GM21825 (cell line): ENCODE measurements around the gene ELL2.
"Not testable (repeated sequence)": the region's sequence is repeated elsewhere in the genome, so short reads cannot be mapped to it uniquely, and the experiment has no call there.

Source experiments
- ATAC-seq: cut with Tn5 transposase; IDR thresholded peaks from one replicate; pipeline ENCODE4 v1.9.1; 2021; ENCODE audit warnings: mild to moderate bottlenecking, moderate library complexity; ENCODE audit not compliant: unreplicated experiment

ELL2 gene

DNA sequence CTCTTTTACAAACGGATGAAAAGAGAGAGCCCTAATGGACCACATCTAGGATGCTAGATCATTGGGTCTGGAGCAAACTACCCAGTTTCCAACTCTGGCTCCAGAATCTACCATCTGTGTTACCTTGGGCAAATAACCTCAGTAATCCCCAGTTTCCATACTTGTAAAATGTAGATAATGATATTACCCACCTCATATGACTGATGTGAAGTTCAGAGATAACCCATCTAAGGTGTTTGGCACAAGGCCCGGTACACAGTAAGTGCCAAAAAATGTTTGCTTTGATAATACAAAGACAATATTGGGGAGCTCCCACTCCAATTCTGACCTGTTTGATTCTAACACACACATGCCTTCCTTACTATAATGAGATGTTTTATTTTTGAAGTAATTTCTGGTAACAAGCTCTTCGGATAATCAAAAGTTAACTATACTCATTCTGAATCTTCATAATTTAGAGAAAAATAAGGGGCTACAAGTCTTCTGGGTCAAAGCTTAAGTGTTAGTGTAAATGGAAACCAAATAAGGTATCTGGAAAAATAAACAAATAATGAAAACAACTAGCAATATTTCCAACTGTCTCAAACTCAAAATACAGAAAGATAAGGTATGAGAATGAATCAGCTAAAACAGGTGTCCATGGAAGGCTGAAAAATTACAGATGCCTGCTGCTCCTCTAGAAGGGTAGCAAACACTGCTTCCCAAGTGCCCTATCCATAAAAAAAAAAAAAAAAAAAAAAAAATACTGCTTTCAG lies 30.4 kb downstream of the ELL2 start:
- ATAC-seq = no peak

DNA sequence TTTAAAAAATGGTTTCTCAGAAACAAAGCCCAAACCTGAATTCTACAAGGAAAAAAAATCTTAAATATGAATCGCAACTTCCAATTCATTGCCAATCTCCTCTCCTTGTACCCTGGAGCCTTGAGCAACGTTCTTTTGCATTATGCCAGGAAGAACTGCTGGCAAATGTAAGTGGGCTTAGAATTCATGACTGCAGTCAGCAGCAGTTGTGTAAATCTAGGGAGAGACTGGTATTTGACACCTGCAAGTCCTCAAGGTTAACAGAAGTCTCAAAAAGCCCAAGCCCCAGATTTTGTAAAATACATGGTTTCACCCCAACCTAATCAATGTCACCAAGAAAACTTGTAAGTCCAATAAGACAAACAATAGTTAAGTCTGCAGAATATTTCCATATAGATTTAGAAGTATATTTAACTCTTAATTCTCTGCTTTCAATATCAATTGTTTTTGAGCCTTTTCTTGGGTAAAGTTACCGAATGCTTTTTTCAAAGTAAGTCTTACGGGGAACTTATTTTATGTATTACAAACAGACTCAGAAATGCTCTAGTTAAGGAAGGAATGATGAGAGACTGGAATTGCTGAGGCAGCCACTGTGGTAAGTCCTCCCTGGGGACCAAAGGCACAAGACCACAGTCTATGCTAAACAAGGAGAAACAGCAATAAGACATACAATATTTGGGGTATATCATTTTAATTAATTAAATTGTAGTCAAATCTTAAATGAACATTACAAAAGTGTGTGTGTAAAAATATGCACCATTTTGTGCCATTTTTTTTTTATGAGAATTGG lies 31.3 kb downstream of the ELL2 start:
- ATAC-seq = no peak

DNA sequence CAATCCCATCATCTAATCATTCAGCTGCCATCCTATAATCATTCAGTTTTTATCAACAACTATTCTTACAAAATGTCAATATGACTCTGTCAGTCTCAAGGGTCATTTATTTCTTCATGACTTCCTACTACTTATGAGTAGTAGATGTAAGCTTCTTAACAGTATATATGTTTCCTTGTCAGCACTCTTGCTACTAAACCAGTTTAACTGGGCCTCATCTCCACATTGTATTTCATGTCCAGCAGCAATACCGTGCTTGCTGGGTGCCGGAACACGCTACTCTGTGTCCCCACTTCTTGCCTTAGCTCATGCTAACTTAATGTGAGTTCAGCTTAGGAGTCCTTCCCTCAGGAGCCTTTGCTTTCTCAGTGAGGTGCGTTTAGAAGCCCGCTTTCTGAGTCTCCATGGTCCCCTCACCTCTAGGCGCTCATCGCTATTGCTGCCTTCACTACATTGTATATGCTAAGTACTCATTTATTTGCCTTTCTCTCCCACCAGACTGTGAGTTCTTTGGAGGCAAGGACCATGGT lies 32.9 kb downstream of the ELL2 start:
- ATAC-seq = no peak

DNA sequence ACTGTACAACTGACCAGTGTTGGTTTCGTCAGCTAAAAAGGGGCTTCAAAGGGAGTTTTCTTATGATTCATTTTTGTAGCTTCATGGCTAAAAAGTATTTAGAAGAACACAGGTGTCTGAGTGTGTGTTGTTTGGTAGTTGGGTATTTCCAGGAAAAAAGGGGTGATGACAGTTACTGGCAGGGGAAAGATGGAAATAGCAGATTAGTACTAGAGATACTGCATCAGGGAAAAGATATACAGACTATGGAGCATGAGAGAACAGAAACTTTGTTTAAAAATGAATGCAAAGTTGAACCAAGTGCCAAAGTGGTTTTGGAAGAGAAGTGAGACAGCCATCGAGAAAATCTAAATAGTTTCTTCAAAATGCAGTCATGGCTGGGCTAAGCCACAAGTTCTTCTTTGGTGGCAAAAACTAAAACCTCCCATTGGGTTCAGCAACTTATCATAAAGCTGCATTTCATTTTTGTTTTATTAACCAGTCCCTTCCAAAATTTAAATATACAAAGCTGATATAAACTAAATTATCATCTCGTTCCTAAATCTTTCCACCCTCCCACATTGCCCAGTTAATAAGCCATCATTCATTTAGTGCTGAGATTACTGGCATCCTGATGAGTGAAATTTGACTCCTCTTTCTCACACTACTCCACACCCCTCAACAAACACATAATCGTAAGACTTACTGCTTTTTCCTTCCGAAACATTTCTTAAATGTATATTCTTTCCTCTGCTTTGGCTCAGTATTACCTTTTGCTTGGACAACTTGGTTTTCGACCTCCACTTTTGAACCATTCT lies 33.5 kb downstream of the ELL2 start:
- ATAC-seq = peak; percentile 67

DNA sequence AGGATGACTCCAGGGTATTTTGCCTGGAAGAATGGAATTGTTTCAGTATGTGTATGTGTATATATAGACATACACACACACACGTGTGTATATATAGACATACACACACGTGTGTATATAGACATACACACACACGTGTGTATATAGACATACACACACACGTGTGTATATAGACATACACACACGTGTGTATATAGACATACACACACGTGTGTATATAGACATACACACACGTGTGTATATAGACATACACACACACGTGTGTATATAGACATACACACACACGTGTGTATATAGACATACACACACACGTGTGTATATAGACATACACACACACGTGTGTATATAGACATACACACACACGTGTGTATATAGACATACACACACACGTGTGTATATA lies 34.4 kb downstream of the ELL2 start:
- not testable (repeated sequence) for ATAC-seq

DNA sequence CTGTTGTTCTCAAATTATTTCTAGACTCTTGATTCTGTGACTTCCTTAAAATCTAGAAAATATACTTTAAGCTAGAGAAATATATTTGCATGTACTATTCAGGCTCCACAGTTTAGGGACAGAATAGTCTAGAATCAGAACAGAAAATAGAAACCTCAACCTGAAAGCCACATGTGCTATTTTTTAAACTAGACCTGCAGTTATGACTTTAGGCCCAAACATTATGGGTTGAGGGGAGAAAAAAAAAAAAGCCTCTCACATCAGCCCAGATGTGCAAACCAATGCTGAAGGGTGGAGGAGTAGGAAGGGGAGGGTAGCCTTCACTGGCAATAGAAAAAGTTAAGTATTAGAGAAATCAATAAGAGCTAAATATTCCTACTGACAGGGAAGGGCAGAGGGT lies 35.7 kb downstream of the ELL2 start:
- ATAC-seq = peak; percentile 54

DNA sequence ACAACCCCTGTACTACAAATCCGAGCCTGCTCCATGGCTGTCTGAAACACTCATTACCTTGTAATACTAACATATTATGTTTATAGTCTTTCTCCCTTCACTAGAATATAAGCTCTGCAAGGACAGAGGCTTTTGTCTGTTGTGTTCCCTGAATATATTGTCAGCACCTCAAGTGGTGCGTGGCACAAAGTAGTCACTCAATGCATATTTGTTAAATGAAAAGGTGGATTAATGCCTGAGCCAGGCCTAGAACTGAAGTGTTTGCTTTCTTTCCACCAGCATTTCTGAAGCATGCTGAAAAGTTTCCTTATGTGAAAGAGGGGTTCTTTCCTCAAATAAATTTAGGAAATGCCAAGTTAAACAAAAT lies 36.3 kb downstream of the ELL2 start:
- ATAC-seq = no peak

DNA sequence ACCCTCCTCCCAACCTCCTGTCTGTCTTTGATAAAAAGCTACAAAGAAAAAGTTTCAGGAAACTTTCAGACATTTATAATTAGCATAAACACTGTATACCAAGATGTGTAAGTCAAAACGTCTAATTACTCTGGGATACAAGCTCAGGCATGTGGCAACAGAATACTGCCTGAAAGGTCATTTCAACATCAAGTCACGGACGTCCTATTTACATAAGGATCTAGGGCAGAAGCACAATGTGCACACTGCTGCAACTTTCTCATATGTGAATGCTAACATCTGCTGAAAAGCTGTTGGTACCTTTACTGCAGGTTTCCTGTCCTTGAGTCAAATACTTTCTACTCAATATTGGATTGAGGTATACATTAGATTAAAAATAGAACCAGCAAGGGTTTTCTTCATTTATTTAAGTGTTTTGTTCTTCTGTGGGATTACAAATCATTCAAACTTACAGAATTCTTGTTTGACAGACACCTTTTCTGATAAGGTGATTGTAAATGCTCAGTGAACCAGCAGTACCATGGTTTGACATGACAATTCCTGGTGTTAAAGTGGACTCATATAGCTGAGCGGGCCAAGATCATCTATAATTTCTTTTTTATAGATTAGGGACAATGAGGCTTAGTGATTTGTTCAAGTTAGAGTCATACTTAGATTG lies 36.8 kb downstream of the ELL2 start:
- ATAC-seq = no peak

DNA sequence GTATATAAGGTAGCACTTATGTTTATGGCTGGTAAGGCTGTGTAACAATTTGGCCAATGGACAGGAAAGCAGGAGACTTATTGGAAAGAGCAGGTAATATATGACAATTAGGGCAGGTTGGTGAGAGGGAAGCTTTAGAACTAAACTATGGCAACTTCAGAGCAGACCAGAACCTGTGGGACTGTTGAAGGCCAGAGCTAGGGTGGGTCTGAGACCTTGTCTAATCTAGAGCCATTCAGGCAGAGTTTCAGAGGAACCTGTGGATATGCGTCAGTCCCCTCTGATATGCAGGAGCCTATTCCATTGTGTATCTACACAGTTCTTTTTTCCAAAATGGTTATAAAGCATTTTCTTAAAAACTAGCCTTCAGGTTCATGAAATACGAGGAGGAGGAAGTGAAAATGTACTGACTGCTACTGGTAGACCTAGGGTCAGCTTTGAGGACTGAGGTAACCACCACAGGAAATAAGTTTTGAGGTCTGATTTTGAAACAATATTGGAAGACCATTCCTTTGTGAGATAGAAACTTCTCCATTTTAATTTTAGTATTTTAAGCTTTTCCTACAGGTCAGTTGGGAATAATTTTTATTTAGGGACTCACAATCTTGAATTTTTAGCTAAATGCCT lies 37.6 kb downstream of the ELL2 start:
- peak; percentile 34 for ATAC-seq

DNA sequence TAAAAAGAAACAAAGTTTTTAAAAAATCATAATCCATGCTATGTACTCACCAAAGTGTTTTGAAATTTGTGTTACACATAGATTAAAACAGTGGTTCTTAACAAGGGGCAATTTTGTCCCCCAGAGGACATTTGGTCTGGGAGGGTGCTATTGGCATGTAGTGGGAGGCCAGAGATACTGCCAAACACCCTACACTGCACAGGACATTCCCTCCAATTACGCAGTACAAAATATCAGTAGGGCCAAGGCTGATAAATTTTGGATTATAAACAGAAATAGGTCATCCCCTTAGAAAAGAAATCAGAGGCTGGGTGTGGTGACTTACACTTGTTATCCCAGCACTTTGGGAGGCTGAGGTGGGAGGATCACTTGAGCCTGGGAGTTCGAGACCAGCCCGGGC lies 38.9 kb downstream of the ELL2 start:
- ATAC-seq = no peak

DNA sequence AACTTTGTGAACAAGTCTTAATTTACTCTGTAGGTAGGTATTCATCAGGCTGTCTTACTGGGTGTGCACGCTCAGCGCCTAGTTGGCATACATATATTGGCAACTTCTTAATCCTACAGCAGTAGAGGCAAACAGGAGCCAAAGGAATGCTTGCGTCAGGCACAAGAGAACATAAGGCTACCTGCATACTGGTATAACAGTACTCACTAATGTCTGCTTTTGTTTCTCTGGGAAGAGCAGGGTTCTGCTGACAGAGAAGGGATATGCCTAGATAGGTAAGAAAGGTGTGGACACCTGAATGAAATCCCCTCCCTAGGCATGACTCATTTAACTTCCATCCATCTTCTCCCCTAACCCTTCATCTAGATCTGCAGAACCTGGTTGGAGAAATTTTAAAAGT lies 40.1 kb downstream of the ELL2 start:
- no peak for ATAC-seq

DNA sequence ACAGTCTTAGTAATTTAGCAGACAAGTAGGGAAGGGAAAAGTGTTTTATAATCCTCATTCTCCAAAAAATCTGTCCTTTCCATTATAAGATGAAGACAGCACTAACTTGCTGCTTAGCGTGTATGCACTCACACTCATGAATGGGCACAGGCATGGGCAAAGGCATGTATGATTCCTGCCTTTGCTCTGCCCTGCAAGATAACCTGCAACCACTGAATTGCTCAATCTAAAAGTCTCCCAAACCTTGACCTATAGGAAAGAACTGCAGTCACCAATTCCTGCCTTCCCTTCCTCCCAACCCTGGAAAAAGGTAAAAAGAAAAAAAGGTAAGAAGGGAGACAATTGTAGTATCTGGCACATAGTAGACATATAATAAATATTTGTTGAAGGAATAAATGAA lies 40.8 kb downstream of the ELL2 start:
- no peak for ATAC-seq

DNA sequence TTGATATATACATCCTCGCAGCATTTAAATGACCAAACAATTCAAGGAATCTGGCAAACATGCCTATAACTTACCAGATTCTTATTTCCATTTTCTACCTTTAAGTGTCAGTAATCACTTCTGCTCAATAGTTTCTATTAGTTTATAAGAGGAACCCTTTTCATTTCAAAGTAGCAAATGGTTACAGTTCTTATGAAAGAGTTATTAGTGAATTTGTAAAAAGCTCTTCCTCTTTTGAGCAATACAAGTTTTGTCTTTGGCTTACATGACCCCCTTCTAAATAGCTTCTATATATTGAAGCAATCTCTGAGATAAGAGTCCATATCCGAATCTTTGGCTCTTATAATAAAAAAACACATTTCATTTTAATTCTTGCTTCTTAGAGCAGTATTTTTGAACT lies 42.0 kb downstream of the ELL2 start:
- ATAC-seq = no peak

DNA sequence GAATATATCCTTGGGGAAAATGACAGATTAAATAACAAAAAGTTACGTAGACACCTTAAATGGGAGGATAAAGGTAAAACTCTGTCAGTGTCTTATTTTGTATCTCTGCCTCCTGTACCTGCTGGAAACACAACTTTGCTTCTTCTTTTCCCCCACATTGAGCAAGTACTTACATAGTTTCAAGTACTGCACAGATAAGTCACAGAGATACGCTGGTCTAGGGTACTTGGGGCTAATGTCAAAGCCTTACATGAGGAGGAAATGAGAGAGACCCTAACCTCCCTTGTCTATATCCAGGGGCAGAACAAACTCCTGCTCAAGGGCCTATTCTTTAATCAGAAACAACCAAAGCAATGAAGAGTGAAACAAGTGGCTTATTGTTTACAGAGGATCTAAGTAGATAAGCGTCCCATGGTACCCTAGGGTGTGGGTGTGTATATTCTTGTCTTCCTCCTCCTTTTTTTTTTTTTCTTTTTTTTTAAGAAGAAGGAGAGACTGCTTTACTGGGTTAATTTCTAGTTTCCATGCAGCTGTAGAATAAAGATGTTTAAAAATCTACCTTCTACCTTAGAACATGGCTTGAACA lies 43.1 kb downstream of the ELL2 start:
- no peak for ATAC-seq

DNA sequence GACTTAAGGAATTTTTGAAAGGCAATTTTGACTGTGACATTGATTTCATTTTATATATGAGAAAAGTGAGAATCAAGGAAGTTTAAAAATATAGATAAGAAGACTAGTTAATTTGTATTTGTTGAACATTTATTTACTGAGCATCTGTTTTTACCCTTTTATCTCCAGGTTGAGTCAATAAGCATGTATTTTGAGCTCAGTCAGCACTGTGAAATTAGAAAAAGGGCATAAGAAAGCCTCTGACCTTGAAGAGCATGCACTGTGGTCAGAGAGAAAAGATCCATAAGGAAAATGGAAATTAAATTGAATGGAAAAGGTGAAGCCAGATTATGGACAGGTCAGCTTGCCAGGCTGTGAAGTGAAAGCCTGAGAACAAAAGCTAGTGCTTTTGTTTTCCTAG lies 44.4 kb downstream of the ELL2 start:
- ATAC-seq = no peak

DNA sequence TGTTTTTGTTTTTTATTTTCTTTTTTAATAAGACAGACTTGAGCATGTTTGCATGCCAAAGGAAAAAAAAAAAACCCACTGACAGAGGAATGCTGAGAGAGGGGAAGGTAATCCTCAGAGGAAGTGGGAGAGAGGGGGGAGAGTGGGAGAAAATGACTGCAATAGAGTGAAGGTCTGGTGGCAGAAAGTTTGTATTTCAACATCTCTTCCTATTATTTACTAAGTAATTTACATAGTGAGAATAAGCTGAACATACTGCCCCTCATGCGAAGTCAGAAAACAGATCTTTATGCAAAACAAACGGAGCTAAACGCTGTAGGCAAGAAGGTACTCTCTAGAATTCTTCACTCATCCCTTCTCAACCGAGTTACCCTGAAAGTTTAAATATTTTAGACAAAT lies 45.0 kb downstream of the ELL2 start:
- no peak for ATAC-seq

DNA sequence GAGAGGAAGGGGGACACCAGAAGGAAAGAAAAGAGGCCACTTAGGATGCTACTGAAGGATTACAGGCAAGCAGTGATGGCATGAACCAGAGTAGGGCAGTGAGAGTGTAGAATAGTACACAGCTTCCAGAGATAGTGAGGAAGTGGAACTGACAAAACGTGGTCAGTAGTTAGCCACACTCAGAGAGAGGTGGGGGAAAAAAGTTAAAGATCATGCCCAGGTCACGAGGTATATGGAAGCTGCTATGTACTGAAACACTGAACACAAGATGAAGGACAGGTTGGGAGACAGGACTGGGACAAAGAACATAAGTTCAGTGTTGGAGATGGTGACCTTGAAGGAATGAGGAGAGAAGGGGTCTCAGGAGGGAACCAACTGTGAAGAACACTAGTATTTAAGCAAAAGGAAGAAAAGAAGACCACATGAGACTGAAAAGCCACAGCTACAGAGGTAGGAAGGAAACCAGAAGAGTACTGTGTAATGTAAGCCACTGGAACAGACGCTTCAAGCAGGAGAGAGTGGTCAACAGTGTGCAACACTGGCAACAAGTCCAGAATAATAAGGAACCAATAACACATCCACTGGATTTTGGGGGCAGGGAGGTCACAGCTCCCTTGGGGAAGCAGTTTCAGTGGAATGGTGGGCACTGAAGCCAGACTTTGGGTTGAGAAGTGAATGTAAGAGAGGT lies 45.5 kb downstream of the ELL2 start:
- ATAC-seq = peak; percentile 62

DNA sequence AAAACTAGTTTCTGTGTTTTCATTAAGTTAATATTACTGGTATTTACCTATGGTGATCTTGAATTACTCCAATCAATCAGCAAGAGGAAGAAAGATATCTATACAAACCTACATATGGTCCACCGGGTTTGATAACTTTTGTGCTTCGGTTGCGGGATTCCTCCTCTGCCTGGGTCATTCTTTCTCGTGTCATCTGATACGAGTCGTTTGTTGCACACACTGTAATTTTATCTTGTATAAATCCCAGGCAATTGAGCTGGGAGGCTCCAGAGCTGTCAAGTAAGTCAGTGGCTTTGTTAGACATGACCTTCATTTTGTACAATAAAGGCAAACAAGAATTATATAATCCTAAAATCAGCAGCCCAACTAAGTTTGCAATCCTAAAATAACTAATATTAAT lies 48.0 kb downstream of the ELL2 start:
- no peak for ATAC-seq

DNA sequence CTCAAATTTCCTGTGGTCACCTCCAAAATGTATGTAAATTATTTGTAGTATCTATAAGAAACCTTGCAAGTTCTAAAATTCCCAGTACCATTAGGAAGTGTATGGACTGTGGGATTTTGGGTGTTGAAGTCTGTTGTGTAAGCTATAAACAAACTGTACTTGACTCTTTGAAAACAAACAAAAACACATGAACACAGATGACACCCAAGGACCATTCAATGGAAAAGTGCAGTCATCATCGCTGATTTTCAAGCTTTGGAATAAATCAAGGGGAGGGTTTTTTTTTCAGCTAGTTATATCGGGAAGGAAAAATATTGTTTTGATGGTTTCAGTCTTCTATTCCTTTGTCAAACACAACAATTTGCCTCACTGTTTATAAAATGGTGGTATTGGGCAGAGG lies 49.6 kb downstream of the ELL2 start:
- no peak for ATAC-seq

DNA sequence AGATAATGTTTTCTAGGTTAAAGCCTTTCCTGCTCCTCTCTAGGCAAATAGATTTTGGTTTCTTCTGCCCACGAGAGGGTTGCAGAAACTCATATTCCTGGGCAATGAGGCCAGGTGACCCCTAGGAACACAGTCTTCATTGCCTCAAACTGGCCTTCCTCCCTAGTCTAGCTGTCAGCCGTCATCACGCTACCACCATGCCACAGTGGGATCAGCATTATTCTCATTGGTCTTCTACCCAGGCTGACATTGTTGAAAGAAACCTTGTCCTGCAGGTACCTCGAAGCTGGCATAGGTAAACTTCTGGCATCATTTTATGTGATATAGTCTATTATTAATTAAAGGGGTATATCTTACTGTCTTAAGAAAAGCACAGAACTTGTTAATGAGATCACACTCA lies 51.1 kb downstream of the ELL2 start:
- no peak for ATAC-seq
